G401.6 (cell line): ENCODE results near the gene BTBD3.

ENCODE experiments used
- FAIRE-seq: peaks from 2 replicates; lab custom pipeline; 2012; peaks lifted over from hg19 to GRCh38; lab: Jason Lieb, UNC

BTBD3 gene

GRCh38 chr20:11918391-11918845 lies 725 bp downstream of the BTBD3 start:
- FAIRE-seq, result no peak

GRCh38 chr20:11918981-11919380 lies 1.3 kb downstream of the BTBD3 start:
- FAIRE-seq, result no peak

- no peak for FAIRE-seq
These were observed 1.9 kb downstream of the BTBD3 start for GRCh38 chr20:11919581-11919980.

- FAIRE-seq, result no peak
These were observed 2.4 kb downstream of the BTBD3 start for GRCh38 chr20:11920083-11920482.

GRCh38 chr20:11921321-11921720 lies 3.6 kb downstream of the BTBD3 start:
- FAIRE-seq, result no peak

- FAIRE-seq, result no peak
These were observed 4.9 kb downstream of the BTBD3 start for GRCh38 chr20:11922561-11922960.

- no peak for FAIRE-seq
These were observed 7.2 kb downstream of the BTBD3 start for GRCh38 chr20:11924923-11925322.

GRCh38 chr20:11926292-11926998 lies 8.8 kb downstream of the BTBD3 start:
- no peak for FAIRE-seq

GRCh38 chr20:11929947-11930346 lies 12.3 kb downstream of the BTBD3 start:
- no peak for FAIRE-seq

- no peak for FAIRE-seq
These were observed 17.8 kb downstream of the BTBD3 start for GRCh38 chr20:11935212-11936154.

- FAIRE-seq, result no peak
These were observed 18.5 kb downstream of the BTBD3 start for GRCh38 chr20:11936157-11936556.

- FAIRE-seq, result no peak
These were observed 19.5 kb downstream of the BTBD3 start for GRCh38 chr20:11937230-11937629.

- FAIRE-seq, result no peak
These were observed 24.0 kb downstream of the BTBD3 start for GRCh38 chr20:11941593-11942246.

- FAIRE-seq, result no peak
These were observed 26.1 kb downstream of the BTBD3 start for GRCh38 chr20:11943778-11944177.

- FAIRE-seq, result no peak
These were observed 31.1 kb downstream of the BTBD3 start for GRCh38 chr20:11948806-11949205.

- FAIRE-seq, result no peak
These were observed 32.0 kb downstream of the BTBD3 start for GRCh38 chr20:11949711-11950110.

- FAIRE-seq, result no peak
These were observed 34.0 kb downstream of the BTBD3 start for GRCh38 chr20:11951696-11952095.

- FAIRE-seq, result no peak
These were observed 34.9 kb downstream of the BTBD3 start for GRCh38 chr20:11952639-11953038.

GRCh38 chr20:11957911-11958310 lies 40.2 kb downstream of the BTBD3 start:
- FAIRE-seq, result no peak

GRCh38 chr20:11958855-11959254 lies 41.2 kb downstream of the BTBD3 start:
- no peak for FAIRE-seq

- no peak for FAIRE-seq
These were observed 47.9 kb downstream of the BTBD3 start for GRCh38 chr20:11965602-11966001.

GRCh38 chr20:11966186-11966585 lies 48.5 kb downstream of the BTBD3 start:
- FAIRE-seq, result no peak
